B cell (primary cell): Measurements from ENCODE around the gene ACSS1.

Source experiments
- CTCF ChIP-seq: fragments of 200-600 bp; IDR thresholded peaks from one replicate; pipeline ENCODE4 v1.8.0; 2022; ENCODE audit warnings: antibody characterized with exemption, mild to moderate bottlenecking
- EZH2 ChIP-seq: IDR thresholded peaks from 2 replicates; pipeline ENCODE4 v1.6.1; 2012; ENCODE audit warnings: borderline replicate concordance, low read depth, mild to moderate bottlenecking, moderate library complexity, low read length; ENCODE audit not compliant: insufficient read depth, poor library complexity, severe bottlenecking

- TF ChIP-seq CTCF (no peak), EZH2 (no peak)
Measured at GRCh38 chr20:25039697-25040437, 18.1 kb downstream of the ACSS1 start.
